Measurements from ENCODE around the gene DNAH17. TPM values are rescaled to one million over a fixed set of nuclear protein-coding genes. Genes with fewer than 3 reads are reported as not detected.

The DNAH17 gene
- total RNA-seq, 2 donors from 2014 or later = 0.87 to 6.9 TPM

- peaks cover 3% of the 10 kb centered on the region for H3K27me3 ChIP-seq (replicated peaks; ENCODE audit: insufficient read depth)
- H3K9me3 ChIP-seq = no peaks in the 10 kb centered on the region
- WGBS = 84% methylated on average over 10 of the region's 10 CpGs
- TF ChIP-seq POLR2AphosphoS5 (IDR thresholded peaks at IDR 0.05) = no peak
- TF ChIP-seq POLR2A (IDR thresholded peaks at IDR 0.05) = no peak
- TF ChIP-seq CTCF (IDR thresholded peaks at IDR 0.05) = no peak
- no peaks in the 10 kb centered on the region for H3K36me3 ChIP-seq
- intact Hi-C loops (cut with DNase I) = no loop called here
- no peaks in the 10 kb centered on the region for H3K4me1 ChIP-seq (replicated peaks)
- no peak overlapping the region for H3K4me3 ChIP-seq
- no peak overlapping the region for H3K27ac ChIP-seq
- no peak for DNase-seq (ENCODE audit: low spot score)
These were observed 10.2 kb downstream of the DNAH17 start for GRCh38 chr17:78566947-78567346.

- no peaks in the 10 kb centered on the region for H3K4me1 ChIP-seq (replicated peaks)
- no peak overlapping the region for H3K4me3 ChIP-seq
- H3K36me3 ChIP-seq = no peaks in the 10 kb centered on the region
- 72% methylated on average over 22 of the region's 22 CpGs for WGBS
- H3K9me3 ChIP-seq = no peaks in the 10 kb centered on the region
- no peak overlapping the region for H3K27ac ChIP-seq
- DNase-seq (ENCODE audit: low spot score) = no peak
- TF ChIP-seq CTCF (IDR thresholded peaks at IDR 0.05) (no peak), POLR2AphosphoS5 (IDR thresholded peaks at IDR 0.05) (no peak), POLR2A (IDR thresholded peaks at IDR 0.05) (no peak)
- intact Hi-C loops (cut with DNase I) = no loop called here
- H3K27me3 ChIP-seq (replicated peaks; ENCODE audit: insufficient read depth) = no peaks in the 10 kb centered on the region
These were observed 13.7 kb downstream of the DNAH17 start for GRCh38 chr17:78563189-78564145.

- Histone ChIP-seq H3K4me1 (replicated peaks) (no peaks in the 10 kb centered on the region), H3K27ac (no peak overlapping the region), H3K9me3 (no peaks in the 10 kb centered on the region), H3K36me3 (no peaks in the 10 kb centered on the region), H3K27me3 (replicated peaks; ENCODE audit: insufficient read depth) (no peaks in the 10 kb centered on the region), H3K4me3 (no peak overlapping the region)
- no peak for TF ChIP-seq POLR2A (IDR thresholded peaks at IDR 0.05)
- 93% methylated on average over 7 of the region's 7 CpGs for WGBS
- no peak for DNase-seq (ENCODE audit: low spot score)
- intact Hi-C loops (cut with DNase I) = no loop called here
These were observed 14.5 kb downstream of the DNAH17 start for GRCh38 chr17:78562734-78563133.

- H3K4me1 ChIP-seq (replicated peaks) = no peaks in the 10 kb centered on the region
- H3K27ac ChIP-seq = no peak overlapping the region
- TF ChIP-seq CTCF (IDR thresholded peaks at IDR 0.05) (no peak), POLR2AphosphoS5 (IDR thresholded peaks at IDR 0.05) (no peak), POLR2A (IDR thresholded peaks at IDR 0.05) (no peak)
- no peak for DNase-seq (ENCODE audit: low spot score)
- no peak overlapping the region for H3K4me3 ChIP-seq
- H3K9me3 ChIP-seq = no peaks in the 10 kb centered on the region
- 96% methylated on average over 10 of the region's 10 CpGs for WGBS
- H3K36me3 ChIP-seq = no peaks in the 10 kb centered on the region
- H3K27me3 ChIP-seq (replicated peaks; ENCODE audit: insufficient read depth) = no peaks in the 10 kb centered on the region
- intact Hi-C loops (cut with DNase I) = no loop called here
These were observed 16.0 kb downstream of the DNAH17 start for GRCh38 chr17:78561166-78561565.

- H3K36me3 ChIP-seq = no peaks in the 10 kb centered on the region
- TF ChIP-seq CTCF (IDR thresholded peaks at IDR 0.05) = no peak
- TF ChIP-seq POLR2A (IDR thresholded peaks at IDR 0.05) = no peak
- TF ChIP-seq POLR2AphosphoS5 (IDR thresholded peaks at IDR 0.05) = no peak
- no peaks in the 10 kb centered on the region for H3K27me3 ChIP-seq (replicated peaks; ENCODE audit: insufficient read depth)
- no peak overlapping the region for H3K27ac ChIP-seq
- DNase-seq (ENCODE audit: low spot score) = no peak
- H3K4me3 ChIP-seq = no peak overlapping the region
- 97% methylated on average over 22 of the region's 22 CpGs for WGBS
- no peaks in the 10 kb centered on the region for H3K4me1 ChIP-seq (replicated peaks)
- intact Hi-C loops (cut with DNase I) = no loop called here
- no peaks in the 10 kb centered on the region for H3K9me3 ChIP-seq
These were observed 16.5 kb downstream of the DNAH17 start for GRCh38 chr17:78560731-78561130.
